DMS114 treated with DMSO at 0.1 percent for 48 hours (cell line): ENCODE results near the gene NAGK.
"Not testable (repeated sequence)": the region's sequence is repeated elsewhere in the genome, so short reads cannot be mapped to it uniquely, and the experiment has no call there.

Experiments used
- DNase-seq: peaks from one replicate; lab custom pipeline; 2025; ENCODE audit not compliant: unreplicated experiment; lab: John Stamatoyannopoulos, UW

NAGK gene

GRCh38 chr2:71106463-71106862 lies 38.0 kb downstream of the NAGK start:
- not testable (repeated sequence) for DNase-seq

GRCh38 chr2:71108091-71108490 lies 39.6 kb downstream of the NAGK start:
- no peak for DNase-seq

GRCh38 chr2:71113843-71114242 lies 45.4 kb downstream of the NAGK start:
- no peak for DNase-seq

- DNase-seq: no peak
Measured at GRCh38 chr2:71117063-71117462, 48.6 kb downstream of the NAGK start.

GRCh38 chr2:71120195-71120594 lies 51.7 kb downstream of the NAGK start:
- DNase-seq: no peak

GRCh38 chr2:71121479-71121878 lies 53.0 kb downstream of the NAGK start:
- no peak for DNase-seq

- no peak for DNase-seq
Measured at GRCh38 chr2:71122387-71123298, 54.2 kb downstream of the NAGK start.

- DNase-seq: no peak
Measured at GRCh38 chr2:71125506-71126294, 57.3 kb downstream of the NAGK start.

- DNase-seq: no peak
Measured at GRCh38 chr2:71126957-71127356, 58.5 kb downstream of the NAGK start.
